Endometrial microvascular endothelial cells (primary cell): ENCODE results near the gene PRKACG. TPM values are rescaled to one million over a fixed set of nuclear protein-coding genes. Genes with fewer than 3 reads are reported as not detected.
"Not testable (repeated sequence)": the region's sequence is repeated elsewhere in the genome, so short reads cannot be mapped to it uniquely, and the experiment has no call there.

Experiments
- in situ Hi-C: cut with HindIII; loops from 2 replicates; pipeline ENCODE4 v1.10.0; 2017; ENCODE audit warnings: low sequenced_read_pairs, low pct_unique_long_range_greater_than_20kb; ENCODE audit errors: inconsistent ontology term
- total RNA-seq: library from RNA; depleted of rRNA; stranded (reverse); fragments of >200 nt; gene quantifications from one replicate; pipeline ENCODE4 v1.2.3, GENCODE V29; 2015; ENCODE audit errors: inconsistent ontology term

The PRKACG gene
- total RNA-seq = not detected

- in situ Hi-C loops = no loop called here
These were observed at the start of gene PRKACG for GRCh38 chr9:69014013-69014412. Gene PRKACG (minus strand): TSS chr9:69014113. CDS start chr9:69014092, 21 bp downstream.

GRCh38 chr9:69062195-69062594 lies 48.3 kb upstream of the PRKACG start:
- in situ Hi-C loops = no loop called here

GRCh38 chr9:69060766-69061165 lies 46.9 kb upstream of the PRKACG start:
- in situ Hi-C loops = no loop called here

- in situ Hi-C loops = no loop called here
These were observed 44.2 kb upstream of the PRKACG start for GRCh38 chr9:69058101-69058500.

GRCh38 chr9:69056191-69056815 lies 42.4 kb upstream of the PRKACG start:
- in situ Hi-C loops = no loop called here

GRCh38 chr9:69054989-69055388 lies 41.1 kb upstream of the PRKACG start:
- in situ Hi-C loops = no loop called here

GRCh38 chr9:69050936-69051335 lies 37.0 kb upstream of the PRKACG start:
- in situ Hi-C loops = not testable (repeated sequence)

GRCh38 chr9:69049094-69049493 lies 35.2 kb upstream of the PRKACG start:
- in situ Hi-C loops = no loop called here

- in situ Hi-C loops = no loop called here
These were observed 33.5 kb upstream of the PRKACG start for GRCh38 chr9:69047371-69047770.

- in situ Hi-C loops = no loop called here
These were observed 32.8 kb upstream of the PRKACG start for GRCh38 chr9:69046723-69047122.

GRCh38 chr9:69045821-69046220 lies 31.9 kb upstream of the PRKACG start:
- in situ Hi-C loops = no loop called here

GRCh38 chr9:69044240-69045219 lies 30.6 kb upstream of the PRKACG start:
- in situ Hi-C loops = no loop called here

- in situ Hi-C loops = no loop called here
These were observed 26.7 kb upstream of the PRKACG start for GRCh38 chr9:69040646-69041045.

GRCh38 chr9:69036799-69037198 lies 22.9 kb upstream of the PRKACG start:
- in situ Hi-C loops = no loop called here

- in situ Hi-C loops = no loop called here
These were observed 22.4 kb upstream of the PRKACG start for GRCh38 chr9:69036309-69036708.

- in situ Hi-C loops = no loop called here
These were observed 21.8 kb upstream of the PRKACG start, which contains the start of gene FXN for GRCh38 chr9:69035438-69036308. Gene FXN (plus strand): TSS chr9:69035752. CDS start chr9:69035783, 31 bp downstream.

- in situ Hi-C loops = no loop called here
These were observed 20.2 kb upstream of the PRKACG start for GRCh38 chr9:69034071-69034470.

GRCh38 chr9:69030851-69031645 lies 17.1 kb upstream of the PRKACG start:
- in situ Hi-C loops = no loop called here
